GM23338 (cell line): ENCODE measurements around the gene PPP2R1B. TPM values are rescaled to one million over a fixed set of nuclear protein-coding genes. Genes with fewer than 3 reads are reported as not detected.

Experiments used
- ATAC-seq: fragments of 200-7000 bp; cut with Tn5 transposase; 3 replicates; pipeline ENCODE4 v1.9.1; 2020
- DNase-seq: peaks from one replicate; pipeline ENCODE4 v3.0.0-alpha.2; 2015; ENCODE audit warnings: low spot score
- H2AFZ ChIP-seq: fragments of 200-600 bp; sonication (generic); 2 replicates; pipeline ENCODE4 v1.8.0; 2016; ENCODE audit warnings: antibody characterized with exemption, mild to moderate bottlenecking, moderate library complexity
- H3F3A ChIP-seq: fragments of 200-600 bp; sonication (generic); replicated peaks from 2 replicates; pipeline ENCODE4 v1.8.0; 2017; ENCODE audit warnings: antibody characterized with exemption, mixed run types, low read depth
- H3K27ac ChIP-seq: fragments of 200-600 bp; sonication (generic); 2 replicates; pipeline ENCODE4 v1.6.1; 2016; ENCODE audit warnings: low read depth
- H3K27me3 ChIP-seq: fragments of 200-600 bp; sonication (generic); 2 replicates; pipeline ENCODE4 v1.8.0; 2016; ENCODE audit warnings: mild to moderate bottlenecking, mixed run types, moderate library complexity; ENCODE audit not compliant: insufficient read depth
- H3K36me3 ChIP-seq: fragments of 200-600 bp; sonication (generic); 2 replicates; pipeline ENCODE4 v1.8.0; 2016; ENCODE audit warnings: mild to moderate bottlenecking; ENCODE audit not compliant: insufficient read depth
- H3K4me1 ChIP-seq: fragments of 200-600 bp; sonication (generic); 2 replicates; pipeline ENCODE4 v1.8.0; 2016; ENCODE audit warnings: mild to moderate bottlenecking, moderate library complexity; ENCODE audit not compliant: insufficient read depth
- H3K4me2 ChIP-seq: fragments of 200-600 bp; sonication (generic); 2 replicates; pipeline ENCODE4 v1.7.1; 2017; ENCODE audit warnings: mixed run types
- H3K4me3 ChIP-seq: fragments of 200-600 bp; sonication (generic); 2 replicates; pipeline ENCODE4 v1.6.1; 2016; ENCODE audit warnings: mixed run types
- H3K79me2 ChIP-seq: fragments of 200-600 bp; sonication (generic); replicated peaks from 2 replicates; pipeline ENCODE4 v1.8.0; 2017; ENCODE audit warnings: mild to moderate bottlenecking; ENCODE audit not compliant: insufficient read depth
- H3K9me2 ChIP-seq: fragments of 200-600 bp; sonication (generic); 2 replicates; pipeline ENCODE4 v1.8.0; 2017; ENCODE audit not compliant: insufficient read depth
- H4K20me1 ChIP-seq: fragments of 200-600 bp; sonication (generic); replicated peaks from 2 replicates; pipeline ENCODE4 v1.8.0; 2017; ENCODE audit warnings: mild to moderate bottlenecking; ENCODE audit not compliant: insufficient read depth
- H3K27ac Mint-ChIP-seq: 2 replicates; pipeline ENCODE4 v1.8.0; 2020; ENCODE audit warnings: inconsistent platforms, mild to moderate bottlenecking, moderate library complexity, mixed read lengths
- H3K27me3 Mint-ChIP-seq: 3 replicates; pipeline ENCODE4 v1.8.0; 2022; ENCODE audit warnings: low read depth, mild to moderate bottlenecking, moderate library complexity, mixed read lengths, inconsistent platforms; ENCODE audit not compliant: insufficient read depth, poor library complexity
- H3K36me3 Mint-ChIP-seq: 3 replicates; pipeline ENCODE4 v1.8.0; 2021; ENCODE audit warnings: low read depth, mild to moderate bottlenecking, inconsistent platforms, moderate library complexity, mixed read lengths
- H3K4me1 Mint-ChIP-seq: 3 replicates; pipeline ENCODE4 v1.8.0; 2020; ENCODE audit warnings: mild to moderate bottlenecking, inconsistent platforms, mixed read lengths
- H3K4me3 Mint-ChIP-seq: 3 replicates; pipeline ENCODE4 v1.8.0; 2021; ENCODE audit warnings: moderate library complexity, mild to moderate bottlenecking, inconsistent platforms, mixed read lengths
- H3K9me3 Mint-ChIP-seq: 3 replicates; pipeline ENCODE4 v1.8.0; 2020; ENCODE audit warnings: moderate library complexity, mild to moderate bottlenecking, inconsistent platforms, mixed read lengths
- CREB1 ChIP-seq: fragments of 250-450 bp; sonication (Bioruptor Pico); IDR thresholded peaks from 2 replicates; pipeline ENCODE4 v1.5.0; 2020; ENCODE audit warnings: low read depth, mild to moderate bottlenecking, moderate library complexity
- EZH2 ChIP-seq: fragments of 200-600 bp; sonication (generic); IDR thresholded peaks from one replicate; pipeline ENCODE4 v1.8.0; 2017; ENCODE audit warnings: antibody characterized with exemption, mild to moderate bottlenecking, low read depth; ENCODE audit not compliant: unreplicated experiment
- EZH2phosphoT487 ChIP-seq: fragments of 200-600 bp; sonication (generic); IDR thresholded peaks from one replicate; pipeline ENCODE4 v1.8.1; 2018; ENCODE audit warnings: antibody characterized with exemption; ENCODE audit not compliant: unreplicated experiment
- NANOG ChIP-seq: IDR thresholded peaks from 2 replicates; pipeline ENCODE4 v1.6.1; 2016; ENCODE audit warnings: antibody characterized with exemption, borderline replicate concordance
- POLR2AphosphoS5 ChIP-seq: IDR thresholded peaks from 2 replicates; pipeline ENCODE4 v1.6.1; 2016; ENCODE audit warnings: antibody characterized with exemption, low read depth
- STAT1 ChIP-seq: IDR thresholded peaks from one replicate; pipeline ENCODE4 v1.6.1; 2016; ENCODE audit warnings: antibody characterized with exemption; ENCODE audit not compliant: unreplicated experiment
- ZNF331 ChIP-seq: fragments of 250-450 bp; sonication (Bioruptor Pico); IDR thresholded peaks from 2 replicates; pipeline ENCODE4 v1.5.0; 2020; ENCODE audit warnings: low read depth, mild to moderate bottlenecking, moderate library complexity
- polyA plus RNA-seq: library from polyadenylated mRNA; unstranded; fragments of >200 nt; fragmentation: Nextera tagmentation; extraction: Ambion mirVana; gene quantifications from 2 replicates; pipeline ENCODE4 v1.2.1, GENCODE V29; 2016
- total RNA-seq: library from RNA; depleted of rRNA; stranded (reverse); fragments of >200 nt; shearing (Covaris generic); gene quantifications from 2 replicates; pipeline ENCODE4 v1.2.3, GENCODE V29; 2014
- TF ChIP-seq, protein P1 (sequence below): IDR thresholded peaks from 2 replicates; pipeline ENCODE4 v1.6.1; 2016; ENCODE audit warnings: antibody characterized with exemption
- TF ChIP-seq, protein P2 (sequence below), 2 experiments: fragments of 200-600 bp in 1 of 2; sonication (generic) in 1 of 2; conservative IDR thresholded peaks; 2 replicates each; pipeline versions ENCODE4 v1.5.1 to v1.6.1; 2016 to 2017; ENCODE audit warnings: antibody characterized with exemption in 2 of 2, low read depth in 2 of 2, mild to moderate bottlenecking in 2 of 2, moderate library complexity in 1 of 2

PPP2R1B gene
- total and polyA plus RNA-seq, 2 experiments from 2014 or later, result 18.5 to 82.0 TPM

DNA sequence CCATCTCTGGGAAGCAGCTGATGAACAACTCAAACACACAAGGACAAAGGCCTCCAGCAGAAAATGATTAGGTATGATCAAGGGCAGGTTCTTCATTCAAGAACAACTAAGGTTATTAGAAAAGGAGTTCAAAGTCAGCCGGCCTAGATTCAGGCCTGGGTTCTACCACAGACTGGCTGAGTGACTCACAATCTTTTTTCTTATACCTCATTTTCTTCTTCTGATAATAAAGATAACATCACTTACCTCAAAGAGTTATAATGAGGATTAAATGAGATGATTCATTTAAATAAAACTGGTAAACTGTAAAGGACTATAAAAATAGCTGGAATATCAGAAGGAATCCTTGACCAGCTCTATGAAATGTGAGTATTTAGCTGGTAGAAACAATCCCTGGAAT lies 49.3 kb upstream of the PPP2R1B start:
- TF ChIP-seq EZH2, result no peak
- H3K79me2 ChIP-seq, result no peaks in the 10 kb centered on the region
- ATAC-seq (no peak), DNase-seq (no peak)
- H3K36me3 Mint-ChIP-seq, result no peaks in the 10 kb centered on the region
- H3K4me2 ChIP-seq, result no peak overlapping the region
- H3K27ac Mint-ChIP-seq, result no peak overlapping the region
- H3K27me3 ChIP-seq, result no peaks in the 10 kb centered on the region
- no peaks in the 10 kb centered on the region for H3K4me1 ChIP-seq
- H3K4me3 ChIP-seq, result no peak overlapping the region
- H3K9me3 Mint-ChIP-seq, result no peaks in the 10 kb centered on the region
- no peak overlapping the region for H3K4me3 Mint-ChIP-seq
- no peak overlapping the region for H2AFZ ChIP-seq
- H4K20me1 ChIP-seq, result no peaks in the 10 kb centered on the region
- peaks cover 8% of the 10 kb centered on the region for H3K4me1 Mint-ChIP-seq
- H3K27ac ChIP-seq, result peak overlapping the region; percentile 40; the same call in 1 of the 2 replicates
- H3K9me2 ChIP-seq, result no peaks in the 10 kb centered on the region
- peaks cover 5% of the 10 kb centered on the region for H3K27me3 Mint-ChIP-seq
- H3K36me3 ChIP-seq, result no peaks in the 10 kb centered on the region
- H3F3A ChIP-seq, result no peaks in the 10 kb centered on the region

DNA sequence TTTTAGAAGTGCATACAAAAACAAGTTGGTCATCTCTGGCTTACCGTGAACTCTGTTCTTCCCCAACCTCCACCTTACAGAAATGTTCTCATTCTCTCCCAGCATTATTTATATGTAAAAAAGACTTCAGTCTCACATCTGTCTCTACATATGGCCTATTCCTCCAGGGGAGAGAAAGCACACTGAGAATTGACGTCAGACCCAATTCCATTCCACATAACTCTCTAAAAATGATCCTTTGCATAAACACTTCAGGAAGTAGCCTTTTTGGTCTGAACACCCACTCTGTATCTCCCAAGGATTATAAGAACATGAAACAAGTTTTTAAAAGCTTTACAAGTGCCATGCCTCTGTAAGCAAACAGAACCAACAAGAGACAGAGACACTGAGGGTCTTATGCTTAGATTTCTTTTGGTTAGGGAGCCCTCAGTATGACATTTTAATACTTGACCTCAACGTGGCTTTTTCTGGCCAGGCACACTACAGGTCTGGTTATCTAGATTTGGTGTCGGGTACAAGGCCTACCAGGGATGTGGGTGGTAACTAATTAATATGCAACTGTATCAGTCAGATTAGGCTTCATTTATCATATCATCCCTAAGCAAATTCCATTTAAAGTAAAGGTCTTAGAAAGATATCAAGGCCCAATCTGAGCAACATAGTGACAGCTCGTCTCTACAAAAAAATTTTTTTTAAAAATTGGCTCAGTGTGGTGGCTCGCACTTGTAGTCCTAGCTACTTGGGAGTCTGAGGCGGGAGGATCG lies 48.5 kb upstream of the PPP2R1B start:
- Histone ChIP-seq H2AFZ (no peak overlapping the region), H3F3A (no peaks in the 10 kb centered on the region), H3K4me1 (no peaks in the 10 kb centered on the region), H4K20me1 (no peaks in the 10 kb centered on the region), H3K27me3 (no peaks in the 10 kb centered on the region), H3K9me2 (no peaks in the 10 kb centered on the region), H3K36me3 (no peaks in the 10 kb centered on the region), H3K4me2 (no peak overlapping the region), H3K4me3 (no peak overlapping the region), H3K79me2 (no peaks in the 10 kb centered on the region), H3K27ac (0 out of 2 replicates have a peak overlapping the region, but pooled peaks have one; percentile 40)
- no peak for ATAC-seq
- H3K36me3 Mint-ChIP-seq, result no peaks in the 10 kb centered on the region
- no peak overlapping the region for H3K4me3 Mint-ChIP-seq
- H3K9me3 Mint-ChIP-seq, result no peaks in the 10 kb centered on the region
- H3K4me1 Mint-ChIP-seq, result peaks cover 8% of the 10 kb centered on the region
- H3K27ac Mint-ChIP-seq, result no peak overlapping the region; the same call in 1 of the 2 replicates
- H3K27me3 Mint-ChIP-seq, result peaks cover 5% of the 10 kb centered on the region
- no peak for DNase-seq
- TF ChIP-seq STAT1 (no peak), ZNF331 (no peak), CREB1 (CRISPR knock-in tag) (no peak), NANOG (no peak), EZH2phosphoT487 (no peak), EZH2 (no peak), POLR2AphosphoS5 (no peak)
- TF ChIP-seq, protein P1, sequence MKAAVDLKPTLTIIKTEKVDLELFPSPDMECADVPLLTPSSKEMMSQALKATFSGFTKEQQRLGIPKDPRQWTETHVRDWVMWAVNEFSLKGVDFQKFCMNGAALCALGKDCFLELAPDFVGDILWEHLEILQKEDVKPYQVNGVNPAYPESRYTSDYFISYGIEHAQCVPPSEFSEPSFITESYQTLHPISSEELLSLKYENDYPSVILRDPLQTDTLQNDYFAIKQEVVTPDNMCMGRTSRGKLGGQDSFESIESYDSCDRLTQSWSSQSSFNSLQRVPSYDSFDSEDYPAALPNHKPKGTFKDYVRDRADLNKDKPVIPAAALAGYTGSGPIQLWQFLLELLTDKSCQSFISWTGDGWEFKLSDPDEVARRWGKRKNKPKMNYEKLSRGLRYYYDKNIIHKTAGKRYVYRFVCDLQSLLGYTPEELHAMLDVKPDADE, result no peak
- TF ChIP-seq, protein P2, sequence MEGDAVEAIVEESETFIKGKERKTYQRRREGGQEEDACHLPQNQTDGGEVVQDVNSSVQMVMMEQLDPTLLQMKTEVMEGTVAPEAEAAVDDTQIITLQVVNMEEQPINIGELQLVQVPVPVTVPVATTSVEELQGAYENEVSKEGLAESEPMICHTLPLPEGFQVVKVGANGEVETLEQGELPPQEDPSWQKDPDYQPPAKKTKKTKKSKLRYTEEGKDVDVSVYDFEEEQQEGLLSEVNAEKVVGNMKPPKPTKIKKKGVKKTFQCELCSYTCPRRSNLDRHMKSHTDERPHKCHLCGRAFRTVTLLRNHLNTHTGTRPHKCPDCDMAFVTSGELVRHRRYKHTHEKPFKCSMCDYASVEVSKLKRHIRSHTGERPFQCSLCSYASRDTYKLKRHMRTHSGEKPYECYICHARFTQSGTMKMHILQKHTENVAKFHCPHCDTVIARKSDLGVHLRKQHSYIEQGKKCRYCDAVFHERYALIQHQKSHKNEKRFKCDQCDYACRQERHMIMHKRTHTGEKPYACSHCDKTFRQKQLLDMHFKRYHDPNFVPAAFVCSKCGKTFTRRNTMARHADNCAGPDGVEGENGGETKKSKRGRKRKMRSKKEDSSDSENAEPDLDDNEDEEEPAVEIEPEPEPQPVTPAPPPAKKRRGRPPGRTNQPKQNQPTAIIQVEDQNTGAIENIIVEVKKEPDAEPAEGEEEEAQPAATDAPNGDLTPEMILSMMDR (conservative IDR thresholded peaks at IDR 0.05; ENCODE audit: low read depth in 2 of 2), result no peak
